ENCODE measurements around the gene MGAT5B.

DNA sequence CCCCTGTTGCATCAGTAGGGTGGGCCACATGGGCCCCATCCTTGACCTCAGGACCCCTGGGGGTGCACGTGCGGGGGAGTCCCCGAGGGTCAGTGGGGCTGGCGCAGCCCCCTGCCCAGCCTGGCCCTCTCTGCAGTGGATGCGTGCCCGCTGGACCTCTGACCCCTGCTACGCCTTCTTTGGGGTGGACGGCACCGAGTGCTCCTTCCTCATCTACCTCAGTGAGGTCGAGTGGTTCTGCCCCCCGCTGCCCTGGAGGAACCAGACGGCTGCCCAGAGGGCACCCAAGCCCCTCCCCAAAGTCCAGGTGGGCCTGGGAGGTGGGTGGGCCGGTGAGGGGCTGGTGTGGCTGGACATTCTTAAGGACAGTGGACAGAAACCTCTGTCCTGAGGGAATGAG, 35.9 kb downstream of the MGAT5B start:
- TF ChIP-seq, protein P1, sequence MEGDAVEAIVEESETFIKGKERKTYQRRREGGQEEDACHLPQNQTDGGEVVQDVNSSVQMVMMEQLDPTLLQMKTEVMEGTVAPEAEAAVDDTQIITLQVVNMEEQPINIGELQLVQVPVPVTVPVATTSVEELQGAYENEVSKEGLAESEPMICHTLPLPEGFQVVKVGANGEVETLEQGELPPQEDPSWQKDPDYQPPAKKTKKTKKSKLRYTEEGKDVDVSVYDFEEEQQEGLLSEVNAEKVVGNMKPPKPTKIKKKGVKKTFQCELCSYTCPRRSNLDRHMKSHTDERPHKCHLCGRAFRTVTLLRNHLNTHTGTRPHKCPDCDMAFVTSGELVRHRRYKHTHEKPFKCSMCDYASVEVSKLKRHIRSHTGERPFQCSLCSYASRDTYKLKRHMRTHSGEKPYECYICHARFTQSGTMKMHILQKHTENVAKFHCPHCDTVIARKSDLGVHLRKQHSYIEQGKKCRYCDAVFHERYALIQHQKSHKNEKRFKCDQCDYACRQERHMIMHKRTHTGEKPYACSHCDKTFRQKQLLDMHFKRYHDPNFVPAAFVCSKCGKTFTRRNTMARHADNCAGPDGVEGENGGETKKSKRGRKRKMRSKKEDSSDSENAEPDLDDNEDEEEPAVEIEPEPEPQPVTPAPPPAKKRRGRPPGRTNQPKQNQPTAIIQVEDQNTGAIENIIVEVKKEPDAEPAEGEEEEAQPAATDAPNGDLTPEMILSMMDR (IDR thresholded peaks at IDR 0.05; ENCODE audit: low read length) = no peak
- no peak for TF ChIP-seq EZH2 (optimal IDR thresholded peaks at IDR 0.05; ENCODE audit: low read depth, low read length)
